ENCODE measurements around the gene NUBP2.

- TF ChIP-seq MAX (IDR thresholded peaks at IDR 0.05) (no peak), FOXM1 (IDR thresholded peaks at IDR 0.05; ENCODE audit: borderline replicate concordance, low read depth) (no peak), RAD21 (IDR thresholded peaks at IDR 0.05; ENCODE audit: low read depth) (no peak), YY1 (IDR thresholded peaks at IDR 0.05; ENCODE audit: low read depth) (no peak), CEBPB (IDR thresholded peaks at IDR 0.05) (no peak)
These were observed 6.7 kb upstream of the NUBP2 start for GRCh38 chr16:1775846-1776671.

Measured in Ishikawa (cell line).